Activated T-helper 1 cell treated with anti-CD3 and anti-CD28 coated beads, Interleukin-12 subunit alpha, Interleukin-12 subunit beta, Interleukin-2, Interleukin-4 antibody, amounts not matched to agents 30 ng/mL and 10 ng/mL and 1 ng/mL, durations not matched to agents 14 hours and 24 hours and 36 hours (primary cell): Measurements from ENCODE around the gene PITPNB. TPM values are rescaled to one million over a fixed set of nuclear protein-coding genes. Genes with fewer than 3 reads are reported as not detected.

Experiments
- DNase-seq: peaks from one replicate; pipeline ENCODE4 v3.0.0; 2021; ENCODE audit warnings: low spot score
- H3K27ac Mint-ChIP-seq: one replicate; pipeline ENCODE4 v1.8.0; 2021; ENCODE audit warnings: mild to moderate bottlenecking, mixed read lengths
- H3K27me3 Mint-ChIP-seq: one replicate; pipeline ENCODE4 v1.8.0; 2022; ENCODE audit warnings: mild to moderate bottlenecking, moderate library complexity, mixed read lengths; ENCODE audit not compliant: insufficient read depth
- H3K36me3 Mint-ChIP-seq: one replicate; pipeline ENCODE4 v1.8.0; 2021; ENCODE audit warnings: low read depth, mixed read lengths
- H3K4me1 Mint-ChIP-seq: one replicate; pipeline ENCODE4 v1.8.0; 2021; ENCODE audit warnings: low read depth, mixed read lengths
- H3K4me3 Mint-ChIP-seq: one replicate; pipeline ENCODE4 v1.8.0; 2021; ENCODE audit warnings: mild to moderate bottlenecking, moderate library complexity, mixed read lengths
- H3K9me3 Mint-ChIP-seq: one replicate; pipeline ENCODE4 v1.8.0; 2021; ENCODE audit warnings: mixed read lengths
- intact Hi-C: fragments of 100-400 bp; cut with micrococcal nuclease; formaldehyde crosslinking; loops from one replicate; pipeline ENCODE4 v1.15.1; 2024
- total RNA-seq: library from RNA; stranded (reverse); gene quantifications from 2 replicates; pipeline ENCODE4 v1.2.3, GENCODE V29; 2022

PITPNB gene
- total RNA-seq, 1 donor from 2014 or later = 153 TPM

DNA sequence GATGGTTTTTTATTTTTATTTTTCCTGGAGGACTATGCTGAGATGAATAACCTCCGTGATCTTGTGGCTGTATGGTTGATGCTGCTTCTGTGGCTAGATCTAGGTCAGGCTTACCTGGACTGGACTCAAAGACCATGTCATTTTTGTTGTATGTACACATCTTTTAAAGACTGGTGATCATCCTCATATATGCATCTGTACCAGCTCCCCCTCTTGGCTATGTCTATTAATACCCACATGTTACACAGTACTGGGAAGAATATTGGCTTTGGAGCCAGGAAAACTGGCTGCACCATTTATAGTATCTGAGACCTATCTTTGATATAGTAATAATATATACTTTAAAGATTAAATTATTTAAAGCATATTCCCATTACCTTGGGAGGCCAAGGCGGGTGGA lies 18.4 kb upstream of the PITPNB start:
- DNase-seq = no peak
- H3K36me3 Mint-ChIP-seq = peaks cover 2% of the 10 kb centered on the region
- H3K27ac Mint-ChIP-seq = no peak overlapping the region
- H3K4me3 Mint-ChIP-seq = no peak overlapping the region
- H3K4me1 Mint-ChIP-seq = no peaks in the 10 kb centered on the region
- intact Hi-C loops = no loop called here
- no peaks in the 10 kb centered on the region for H3K9me3 Mint-ChIP-seq
- H3K27me3 Mint-ChIP-seq = no peaks in the 10 kb centered on the region

DNA sequence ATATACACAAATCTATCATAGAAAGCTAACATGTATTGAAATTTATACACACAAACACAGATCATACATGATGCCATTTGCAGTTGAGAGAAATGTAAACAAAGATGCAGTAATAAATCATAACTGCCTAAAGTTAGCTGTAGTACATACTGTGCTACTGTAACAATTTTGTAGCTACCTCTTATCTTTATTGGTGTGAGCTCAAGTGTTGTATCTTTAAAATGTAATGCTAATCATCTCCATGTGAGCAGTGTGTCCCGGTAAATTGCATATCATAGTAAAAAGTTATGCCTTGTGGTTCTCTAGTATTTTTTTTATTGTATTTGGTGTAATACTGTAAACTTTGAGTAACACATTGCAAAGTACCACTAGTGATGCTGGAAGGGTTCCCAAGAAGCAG lies 16.8 kb upstream of the PITPNB start:
- no peaks in the 10 kb centered on the region for H3K9me3 Mint-ChIP-seq
- intact Hi-C loops = no loop called here

DNA sequence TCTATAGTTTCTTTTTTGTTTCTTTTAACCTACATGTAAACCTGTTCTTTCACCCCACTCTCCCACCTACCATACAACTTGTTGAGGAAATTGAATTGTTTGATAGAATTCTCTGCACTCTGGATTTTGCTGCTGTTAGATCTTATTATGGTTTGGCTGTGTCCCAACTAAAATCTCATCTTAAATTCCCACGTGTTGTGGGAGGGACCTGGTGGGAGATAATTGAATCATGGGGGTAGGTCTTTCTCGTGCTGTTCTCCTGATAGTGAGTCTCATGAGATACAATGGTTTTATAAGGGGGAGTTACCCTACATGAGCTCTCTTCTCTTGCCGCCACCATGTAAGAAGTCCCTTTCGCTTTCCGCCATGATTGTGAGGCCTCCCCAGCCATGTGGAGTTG lies 15.0 kb upstream of the PITPNB start:
- Mint-ChIP-seq H3K36me3 (peaks cover 2% of the 10 kb centered on the region), H3K4me1 (no peaks in the 10 kb centered on the region), H3K27ac (no peak overlapping the region), H3K9me3 (no peaks in the 10 kb centered on the region), H3K4me3 (no peak overlapping the region), H3K27me3 (peaks cover 2% of the 10 kb centered on the region)
- intact Hi-C loops = no loop called here
- DNase-seq = no peak

More for the DNA sequence above, 16.8 kb upstream of the PITPNB start:
- Mint-ChIP-seq H3K4me1 (no peaks in the 10 kb centered on the region), H3K27ac (no peak overlapping the region), H3K36me3 (peaks cover 2% of the 10 kb centered on the region), H3K27me3 (no peaks in the 10 kb centered on the region), H3K4me3 (no peak overlapping the region)
- no peak for DNase-seq

DNA sequence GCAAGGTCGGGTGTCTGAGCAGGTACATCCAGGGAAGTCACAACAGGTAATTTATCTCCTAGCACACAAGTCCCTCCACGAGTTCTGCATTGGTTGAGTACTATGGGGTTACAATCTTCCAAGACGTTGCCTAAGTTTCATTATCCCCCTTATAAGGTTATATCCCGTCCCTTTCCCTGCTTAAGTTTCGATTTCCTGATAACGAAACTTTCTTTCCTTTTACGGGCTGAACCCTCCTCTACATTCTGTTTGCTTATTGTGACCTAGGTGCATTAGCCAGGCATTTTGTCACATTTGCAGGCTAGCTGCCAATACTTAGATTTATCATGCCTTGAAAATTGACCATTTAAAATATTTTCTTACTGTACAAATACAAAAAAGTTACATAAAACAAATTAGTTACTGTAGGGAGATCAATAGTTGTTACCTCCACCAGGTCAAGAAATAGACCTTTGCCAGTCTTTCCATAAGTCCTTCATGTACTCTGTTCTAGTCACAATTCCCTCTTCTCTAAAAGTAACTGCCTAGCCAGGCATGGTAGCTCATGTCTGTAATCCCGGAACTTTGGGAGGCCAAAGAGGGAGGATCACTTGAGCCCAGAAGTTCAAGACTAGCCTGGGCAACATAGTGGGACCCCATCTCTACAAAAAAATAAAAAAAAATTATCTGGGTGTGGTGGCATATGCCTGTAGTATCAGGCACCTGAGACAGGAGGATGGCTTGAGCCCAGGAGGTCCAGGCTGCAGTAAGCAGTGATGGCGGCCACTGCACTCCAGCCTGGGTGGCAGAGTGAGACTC lies 14.3 kb upstream of the PITPNB start:
- H3K36me3 Mint-ChIP-seq = peaks cover 2% of the 10 kb centered on the region
- no peak for DNase-seq
- intact Hi-C loops = no loop called here
- H3K4me3 Mint-ChIP-seq = no peak overlapping the region
- H3K9me3 Mint-ChIP-seq = no peaks in the 10 kb centered on the region
- no peak overlapping the region for H3K27ac Mint-ChIP-seq
- H3K4me1 Mint-ChIP-seq = no peaks in the 10 kb centered on the region
- H3K27me3 Mint-ChIP-seq = peaks cover 2% of the 10 kb centered on the region

DNA sequence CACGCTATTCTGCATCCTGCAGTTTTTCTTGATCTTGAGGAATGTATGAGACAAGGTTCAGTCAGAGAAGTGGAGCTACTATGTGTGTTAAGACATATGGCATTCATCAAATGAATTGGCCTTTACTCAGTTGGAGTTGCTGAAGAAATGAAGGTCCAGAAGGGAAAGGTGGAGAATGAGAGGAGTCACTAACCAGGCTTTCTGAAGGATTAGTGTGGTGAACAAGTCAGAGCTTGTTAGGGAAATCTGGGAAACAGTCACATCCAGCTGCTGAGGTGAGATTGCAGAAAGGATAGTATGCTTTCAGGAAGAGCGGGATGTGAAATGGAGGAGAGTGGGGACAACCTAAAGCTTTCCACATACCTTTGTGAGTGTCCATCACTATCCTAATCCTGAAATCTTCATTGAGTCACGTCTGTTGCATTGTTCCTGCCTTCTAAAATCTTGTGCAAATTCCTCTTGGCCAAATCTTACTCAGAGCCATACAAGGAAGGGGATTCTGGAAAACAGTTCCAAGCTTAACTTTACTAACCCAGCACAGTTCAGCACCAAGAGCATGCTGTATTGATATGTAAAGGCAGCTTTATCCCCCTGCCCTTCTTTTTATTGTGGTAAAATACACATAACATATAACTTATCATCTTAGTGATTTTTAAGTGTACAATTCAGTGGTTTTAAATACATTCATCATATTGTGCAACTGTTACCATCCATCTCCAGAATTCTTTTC lies 11.4 kb upstream of the PITPNB start:
- intact Hi-C loops = no loop called here
- H3K4me1 Mint-ChIP-seq = peaks cover 10% of the 10 kb centered on the region
- no peak overlapping the region for H3K4me3 Mint-ChIP-seq
- no peak overlapping the region for H3K27ac Mint-ChIP-seq
- DNase-seq = no peak
- H3K36me3 Mint-ChIP-seq = no peaks in the 10 kb centered on the region
- H3K9me3 Mint-ChIP-seq = no peaks in the 10 kb centered on the region
- peaks cover 2% of the 10 kb centered on the region for H3K27me3 Mint-ChIP-seq

DNA sequence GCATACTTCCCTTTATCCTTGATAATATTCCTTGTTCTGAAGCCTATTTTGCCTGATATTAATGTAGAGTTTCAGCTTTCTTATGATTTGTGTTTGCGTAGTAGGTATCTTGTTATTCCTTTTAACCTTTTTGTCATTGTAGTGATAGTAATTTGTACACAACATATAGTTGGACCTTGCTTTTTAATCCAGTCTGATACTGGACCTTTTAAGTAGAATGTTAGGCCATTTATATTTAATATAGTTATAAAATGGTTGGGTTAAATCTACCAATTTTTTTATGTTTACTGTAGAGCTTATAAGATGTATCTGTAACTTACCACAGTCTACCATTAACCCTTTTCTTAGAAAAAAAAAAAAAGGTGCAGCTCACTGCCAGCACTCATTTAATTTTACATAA lies 8.6 kb upstream of the PITPNB start:
- Mint-ChIP-seq H3K27ac (no peak overlapping the region), H3K9me3 (no peaks in the 10 kb centered on the region), H3K36me3 (peaks cover 10% of the 10 kb centered on the region), H3K27me3 (peaks cover 2% of the 10 kb centered on the region), H3K4me1 (peaks cover 16% of the 10 kb centered on the region), H3K4me3 (no peak overlapping the region)
- no peak for DNase-seq
- intact Hi-C loops = no loop called here

DNA sequence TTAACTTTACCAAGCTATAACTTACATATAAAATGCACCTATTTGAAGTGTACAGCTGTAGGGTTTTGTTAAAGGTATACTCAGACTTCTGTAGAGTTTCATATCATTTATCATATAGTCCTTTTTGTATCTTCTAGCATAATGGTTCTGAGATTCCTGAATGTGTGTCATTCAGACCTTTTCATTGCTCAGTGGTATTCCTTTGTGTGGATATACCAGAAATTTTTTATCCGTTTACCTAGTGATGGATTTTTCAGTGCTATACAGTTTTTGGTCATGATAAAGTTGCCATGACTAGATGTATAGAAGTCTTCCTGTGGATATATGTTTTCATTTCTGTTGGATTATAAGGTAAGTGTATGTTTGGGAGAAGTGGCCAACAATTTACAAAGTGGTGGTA lies 6.3 kb upstream of the PITPNB start:
- no peak overlapping the region for H3K4me3 Mint-ChIP-seq
- no peak overlapping the region for H3K27ac Mint-ChIP-seq
- H3K27me3 Mint-ChIP-seq = peaks cover 1% of the 10 kb centered on the region
- H3K9me3 Mint-ChIP-seq = no peaks in the 10 kb centered on the region
- peaks cover 14% of the 10 kb centered on the region for H3K36me3 Mint-ChIP-seq
- DNase-seq = no peak
- H3K4me1 Mint-ChIP-seq = peaks cover 30% of the 10 kb centered on the region
- intact Hi-C loops = no loop called here

DNA sequence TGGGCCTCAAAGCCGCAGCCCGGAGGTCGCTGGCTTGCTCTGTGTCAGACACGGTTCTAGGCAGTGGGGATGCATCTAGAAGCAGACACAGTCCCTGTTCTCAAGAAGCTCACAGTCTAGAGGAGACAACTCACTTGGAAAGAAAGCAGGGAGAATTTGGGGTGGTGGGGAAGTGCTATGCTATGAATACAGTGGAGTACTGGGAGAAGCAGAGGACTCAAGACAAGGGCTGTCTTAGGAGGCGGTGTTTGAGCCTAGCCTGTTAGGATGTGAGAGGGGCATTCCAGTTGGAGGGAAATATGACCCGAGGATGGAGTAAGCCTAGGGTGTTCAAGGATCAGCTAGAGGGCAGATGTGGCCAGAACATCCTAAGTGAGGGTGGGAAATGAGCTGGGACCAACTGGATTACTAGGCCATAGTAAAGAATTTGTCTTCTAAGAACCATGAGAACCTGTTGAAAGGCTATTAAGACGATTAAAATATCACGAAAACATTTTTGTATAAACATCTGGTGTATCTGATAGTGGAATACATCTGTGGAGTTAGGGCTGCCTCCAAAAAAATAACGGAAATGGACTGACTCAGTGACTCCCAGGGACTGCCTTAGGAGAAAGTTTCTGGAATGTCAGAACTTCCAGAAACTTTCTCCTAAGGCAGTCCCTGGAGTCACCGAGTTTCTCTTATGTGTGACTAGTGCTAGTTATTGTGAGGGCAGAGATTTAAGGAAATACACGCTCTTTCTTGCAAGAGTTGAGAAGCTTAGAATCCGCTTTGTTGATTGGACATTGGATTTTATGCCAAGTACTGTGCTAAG lies 1.1 kb upstream of the PITPNB start:
- Mint-ChIP-seq H3K4me3 (peak overlapping the region; percentile 99), H3K27ac (peak overlapping the region; percentile 100), H3K4me1 (peaks cover 57% of the 10 kb centered on the region), H3K27me3 (peaks cover 5% of the 10 kb centered on the region), H3K9me3 (no peaks in the 10 kb centered on the region), H3K36me3 (peaks cover 30% of the 10 kb centered on the region)
- no peak for DNase-seq
- intact Hi-C loops = loop anchor here (1.0 to 5.0 kb wide), 7 partner anchors 15 to 1488 kb away; partner anchors contain the start of genes EWSR1 and HSCB

DNA sequence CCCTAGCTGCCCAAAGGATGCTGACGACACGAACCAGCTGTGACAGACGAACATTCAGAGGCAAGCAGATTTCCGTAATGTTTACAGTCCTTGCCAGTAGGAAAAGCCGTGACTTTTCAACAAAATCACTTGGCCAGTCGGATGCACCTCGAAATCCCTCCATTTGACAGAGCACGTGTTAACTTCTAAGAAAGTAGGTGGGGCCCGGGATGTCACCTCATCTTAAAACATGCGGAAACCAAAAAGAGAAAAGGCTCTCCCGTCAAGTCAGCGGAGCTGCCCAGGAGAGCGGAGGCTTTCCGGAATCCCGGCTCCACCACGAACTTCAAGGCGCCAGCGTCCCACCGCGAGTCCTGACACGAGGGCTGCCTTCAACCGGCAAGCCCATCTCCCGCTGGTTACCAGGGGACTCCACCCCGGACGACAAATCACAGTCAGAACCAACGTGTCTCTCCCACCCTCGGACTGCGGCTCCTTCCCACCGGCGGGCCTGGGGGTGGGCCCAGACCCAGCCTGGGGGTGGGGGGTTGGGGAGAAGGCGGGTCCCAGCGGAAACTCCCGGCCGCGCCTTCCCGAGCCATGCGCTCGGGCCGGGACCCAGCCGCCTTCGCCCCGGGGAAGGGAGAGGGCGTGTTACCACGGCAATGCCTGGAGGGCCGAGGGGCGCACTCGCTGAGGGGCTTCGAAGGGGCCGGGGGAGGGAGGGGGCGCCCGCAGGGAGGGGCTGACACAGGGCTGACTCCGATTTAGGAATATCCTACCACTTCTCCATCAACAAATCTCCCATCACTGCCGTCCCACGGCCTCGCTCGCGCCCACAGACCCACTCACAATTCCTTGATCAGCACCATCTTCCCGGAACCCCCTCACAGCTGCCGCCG lies 475 bp downstream of the PITPNB start:
- Mint-ChIP-seq H3K36me3 (peaks cover 32% of the 10 kb centered on the region), H3K4me1 (peaks cover 73% of the 10 kb centered on the region)

DNA sequence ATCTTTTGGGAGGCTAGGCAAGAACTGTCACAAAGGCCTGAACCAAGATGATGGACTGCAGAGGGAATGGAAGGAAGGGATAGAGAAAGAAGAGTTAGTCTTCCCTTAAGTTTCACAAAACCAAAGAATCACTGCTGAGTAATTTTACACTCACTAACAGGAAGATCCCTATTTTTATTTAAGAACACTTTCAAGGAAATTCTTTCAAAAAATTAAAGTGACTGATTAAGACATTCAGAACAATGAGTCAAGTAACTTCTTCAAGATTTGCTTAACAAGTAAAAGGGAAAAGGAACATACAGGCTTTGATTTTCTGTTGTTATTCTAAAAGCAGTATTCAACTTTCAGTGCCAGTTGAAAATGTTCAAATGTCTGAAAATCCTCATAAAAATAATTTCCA lies 3.1 kb downstream of the PITPNB start:
- no peak overlapping the region for H3K27ac Mint-ChIP-seq

More for the DNA sequence above, 475 bp downstream of the PITPNB start:
- Mint-ChIP-seq H3K27me3 (peaks cover 5% of the 10 kb centered on the region), H3K9me3 (no peaks in the 10 kb centered on the region), H3K4me3 (peak overlapping the region; percentile 99), H3K27ac (peak overlapping the region; percentile 100)
- DNase-seq = peak; percentile 49
- intact Hi-C loops = loop anchor here (1.0 to 5.0 kb wide), 8 partner anchors 14 to 1486 kb away; partner anchors contain the start of genes EWSR1, HSCB and XBP1

DNA sequence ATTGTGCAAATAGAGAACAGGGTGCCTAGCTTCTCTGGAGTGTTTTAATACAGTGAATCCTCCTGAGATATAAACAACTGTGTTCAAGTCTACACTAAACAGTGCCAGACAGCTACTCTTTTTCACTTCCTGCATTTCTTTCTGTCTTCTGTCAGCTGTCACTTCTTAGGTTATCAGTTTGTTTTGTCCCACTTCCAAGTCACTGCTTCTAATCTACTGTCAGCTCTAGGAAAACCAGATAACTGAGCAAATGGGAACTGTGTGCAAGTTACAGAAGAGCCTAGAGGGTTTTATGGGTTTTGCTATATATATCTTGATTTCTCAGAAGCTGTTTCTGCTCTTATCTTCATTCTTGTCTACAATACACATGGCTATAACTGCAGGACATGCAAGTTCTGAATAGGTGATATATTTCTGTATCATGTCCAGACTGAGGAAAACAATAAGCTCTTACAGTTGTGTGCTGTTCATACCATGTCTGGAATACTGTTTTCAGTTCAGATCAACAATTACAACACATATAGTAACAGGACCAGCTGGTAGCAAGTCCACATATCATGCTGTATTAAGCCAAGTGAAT lies 5.8 kb downstream of the PITPNB start:
- H3K4me3 Mint-ChIP-seq = no peak overlapping the region
- H3K27ac Mint-ChIP-seq = no peak overlapping the region
- intact Hi-C loops = no loop called here
- H3K36me3 Mint-ChIP-seq = peaks cover 45% of the 10 kb centered on the region
- H3K4me1 Mint-ChIP-seq = peaks cover 78% of the 10 kb centered on the region
- H3K9me3 Mint-ChIP-seq = no peaks in the 10 kb centered on the region
- DNase-seq = no peak
- no peaks in the 10 kb centered on the region for H3K27me3 Mint-ChIP-seq

More for the DNA sequence above, 3.1 kb downstream of the PITPNB start:
- intact Hi-C loops = loop anchor here (5.0 kb wide), 1 partner anchor 1484 kb away; no protein-coding TSS in a partner anchor
- no peak for DNase-seq
- Mint-ChIP-seq H3K4me3 (peak overlapping the region; percentile 2), H3K27me3 (peaks cover 5% of the 10 kb centered on the region), H3K9me3 (no peaks in the 10 kb centered on the region), H3K36me3 (peaks cover 34% of the 10 kb centered on the region), H3K4me1 (peaks cover 83% of the 10 kb centered on the region)

DNA sequence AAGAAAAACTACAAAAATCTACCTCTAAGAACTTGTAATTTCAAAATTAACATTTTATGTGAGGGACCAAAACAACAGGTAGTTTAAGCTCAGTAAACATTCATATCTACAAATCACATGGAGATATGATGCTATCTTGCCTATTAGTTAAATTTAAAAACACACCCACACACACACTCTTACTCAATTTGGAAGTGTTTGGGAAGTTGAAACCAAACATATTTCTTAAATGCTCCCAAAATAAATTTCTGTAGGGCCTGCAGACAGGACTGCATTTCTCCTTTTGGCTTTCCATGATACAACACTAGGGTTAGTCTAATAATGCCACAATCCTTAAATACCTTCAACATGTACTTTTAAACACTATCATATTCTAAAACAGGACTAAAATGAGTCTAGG lies 7.0 kb downstream of the PITPNB start:
- Mint-ChIP-seq H3K4me1 (peaks cover 77% of the 10 kb centered on the region), H3K27ac (no peak overlapping the region), H3K4me3 (no peak overlapping the region), H3K36me3 (peaks cover 47% of the 10 kb centered on the region), H3K9me3 (no peaks in the 10 kb centered on the region), H3K27me3 (no peaks in the 10 kb centered on the region)
- intact Hi-C loops = no loop called here
- no peak for DNase-seq
